Pancreas (tissue), 10 donors: ENCODE data around the gene HTR6. TPM values are rescaled to one million over a fixed set of nuclear protein-coding genes. Genes with fewer than 3 reads are reported as not detected.
A peak's percentile ranks its signal among the peaks of the same experiment; 100 is the strongest.

Source experiments
- ATAC-seq, 4 donors: fragments of 200-7000 bp; cut with Tn5 transposase; one replicate each; pipeline versions ENCODE4 v1.8.0 to v1.9.1; 2020; ENCODE audit warnings: mild to moderate bottlenecking in 4 of 4, moderate library complexity in 4 of 4
- DNase-seq, 6 donors: peaks; one replicate each; pipeline ENCODE4 v3.0.0-alpha.2; 2020
- FAIRE-seq: peaks from 2 replicates; lab custom pipeline; 2012; peaks lifted over from hg19 to GRCh38; lab: Jason Lieb, UNC
- H3K27ac ChIP-seq, 4 donors: fragments of 200-600 bp; sonication (generic); 1 replicate in 3 of 4; 2 replicates in 1 of 4; pipeline versions ENCODE4 v1.5.0 to v1.8.0; 2020
- H3K27me3 ChIP-seq, 4 donors: fragments of 200-600 bp; one replicate each; pipeline ENCODE4 v1.8.0; 2021
- H3K36me3 ChIP-seq, 3 donors: fragments of 200-600 bp; sonication (generic) in 1 of 3; one replicate each; pipeline versions ENCODE4 v1.5.0 to v1.8.0; 2020 to 2021
- H3K4me1 ChIP-seq, 3 donors: fragments of 200-600 bp; one replicate each; pipeline ENCODE4 v1.8.0; 2021
- H3K4me3 ChIP-seq, 4 donors: fragments of 200-600 bp; sonication (generic) in 2 of 4; one replicate each; pipeline versions ENCODE4 v1.5.0 to v1.8.0; 2020 to 2021
- H3K9me3 ChIP-seq, 4 donors: fragments of 200-600 bp; one replicate each; pipeline ENCODE4 v1.8.0; 2021
- CTCF ChIP-seq, 4 donors: fragments of 200-600 bp; sonication (generic) in 3 of 4; IDR thresholded peaks; one replicate each; pipeline versions ENCODE4 v1.5.0 to v1.8.0; 2021; ENCODE audit warnings: antibody characterized with exemption in 4 of 4
- WGBS, 2 donors: extraction: QIAGEN DNeasy Blood & Tissue Kit; methylation state at CpG; one replicate each; pipeline ENCODE4 v1.1.7; 2013; 5-methylcytosine and 5-hydroxymethylcytosine counted together
- intact Hi-C, 3 donors: fragments of 100-400 bp; cut with DNase I; formaldehyde crosslinking; loops; one replicate each; pipeline versions ENCODE4 v1.11.1 to v1.14.2; 2022
- polyA plus RNA-seq, 2 donors: library from polyadenylated mRNA; stranded (reverse); fragments of 200-250 nt; gene quantifications; one replicate each; pipeline ENCODE4 v1.2.3, GENCODE V29; 2013
- total RNA-seq, 6 donors: library from RNA; stranded (reverse); fragmentation: NEBNext Ultra II Directional in 4 of 6; extraction: Animal tissue kit (Norgen Biotek cat#: 25700) in 4 of 6; gene quantifications; one replicate each; pipeline versions ENCODE4 v1.2.1 to v1.2.4, GENCODE V29; 2021 to 2023
- donor health status: healthy with polysubstance abuse.
- donor health status: DM: no; HTN: no; CAD: no; lungs with moderate emphysema.
- donor health status: DM: no; HTN: no; CAD: no.
- donor health status: control.
- donor health status: control.
- donor health status: Bipolar disorder and iron deficiency.
- donor health status: DM: yes; HTN: yes; CAD: no.
- donor health status: DM: no; HTN: no; CAD: no.
- donor health status: DM: no; HTN: no; CAD: no.
- donor health status: DM: yes; HTN: yes; CAD: no.

The HTR6 gene
- total and polyA plus RNA-seq, 8 donors = not detected

DNA sequence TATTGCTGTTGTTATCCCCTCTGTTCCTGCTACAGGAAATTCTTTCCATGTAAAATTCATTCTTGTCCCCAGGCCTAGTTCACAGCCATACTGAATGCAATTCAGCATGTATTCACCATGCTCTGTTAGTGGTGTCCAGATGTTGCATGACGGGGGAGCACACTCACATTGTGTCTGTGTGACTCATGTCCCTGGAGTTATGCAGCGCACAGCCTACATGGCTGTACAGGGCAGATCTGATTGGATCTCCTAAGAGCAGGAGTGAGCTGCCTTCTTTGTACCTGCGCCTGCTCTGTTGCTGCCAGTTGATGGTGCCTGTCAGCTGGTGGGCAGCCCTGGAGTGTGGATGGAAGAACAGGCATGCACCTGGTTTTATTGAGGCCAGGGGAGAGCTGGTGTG, 17.6 kb downstream of the HTR6 start:
- Histone ChIP-seq H3K27ac (no peak overlapping the region), H3K4me3 (no peak overlapping the region), H3K9me3 (no peaks in the 10 kb centered on the region), H3K4me1 (no peaks in the 10 kb centered on the region), H3K36me3 (no peaks in the 10 kb centered on the region), H3K27me3 (no peaks in the 10 kb centered on the region)
- 92 to 94% methylated on average over 3 of the region's 3 CpGs for WGBS, 2 donors
- ATAC-seq = peak in 2 of 4 donors; percentile 21 to 28
- no peak for TF ChIP-seq CTCF (IDR thresholded peaks at IDR 0.05)
- intact Hi-C loops = no loop called here
- no peak for FAIRE-seq
- DNase-seq = no peak

- WGBS, 2 donors = 79 to 84% methylated on average over 6 to 7 of the region's 7 CpGs
- no peaks in the 10 kb centered on the region for H3K4me1 ChIP-seq
- no peaks in the 10 kb centered on the region for H3K27me3 ChIP-seq
- no peaks in the 10 kb centered on the region for H3K9me3 ChIP-seq
- TF ChIP-seq CTCF (IDR thresholded peaks at IDR 0.05) = no peak
- intact Hi-C loops = no loop called here
- no peak overlapping the region for H3K27ac ChIP-seq
- H3K4me3 ChIP-seq = no peak overlapping the region
- no peak for DNase-seq
- H3K36me3 ChIP-seq = no peaks in the 10 kb centered on the region
- ATAC-seq = no peak
- no peak for FAIRE-seq
Observed at GRCh38 chr1:19682901-19683300, 18.2 kb downstream of the HTR6 start.

- DNase-seq (no peak), FAIRE-seq (no peak), ATAC-seq (no peak)
- no peak for TF ChIP-seq CTCF (IDR thresholded peaks at IDR 0.05)
- no peaks in the 10 kb centered on the region for H3K9me3 ChIP-seq
- intact Hi-C loops = no loop called here
- no peak overlapping the region for H3K27ac ChIP-seq
- 88 to 95% methylated on average over 8 of the region's 8 CpGs for WGBS, 2 donors
- no peaks in the 10 kb centered on the region for H3K4me1 ChIP-seq
- H3K36me3 ChIP-seq = no peaks in the 10 kb centered on the region
- no peaks in the 10 kb centered on the region for H3K27me3 ChIP-seq
- H3K4me3 ChIP-seq = no peak overlapping the region
Observed at GRCh38 chr1:19683351-19683750, 18.7 kb downstream of the HTR6 start.

- no peak overlapping the region for H3K27ac ChIP-seq
- no peak for DNase-seq
- H3K27me3 ChIP-seq = no peaks in the 10 kb centered on the region
- no peaks in the 10 kb centered on the region for H3K9me3 ChIP-seq
- TF ChIP-seq CTCF (IDR thresholded peaks at IDR 0.05) = no peak
- H3K36me3 ChIP-seq = no peaks in the 10 kb centered on the region
- no peak overlapping the region for H3K4me3 ChIP-seq
- intact Hi-C loops = no loop called here
- 87 to 88% methylated on average over 2 of the region's 2 CpGs for WGBS, 2 donors
- H3K4me1 ChIP-seq = no peaks in the 10 kb centered on the region
- no peak for FAIRE-seq
- ATAC-seq = no peak
Observed at GRCh38 chr1:19684677-19685076, 20.0 kb downstream of the HTR6 start.

DNA sequence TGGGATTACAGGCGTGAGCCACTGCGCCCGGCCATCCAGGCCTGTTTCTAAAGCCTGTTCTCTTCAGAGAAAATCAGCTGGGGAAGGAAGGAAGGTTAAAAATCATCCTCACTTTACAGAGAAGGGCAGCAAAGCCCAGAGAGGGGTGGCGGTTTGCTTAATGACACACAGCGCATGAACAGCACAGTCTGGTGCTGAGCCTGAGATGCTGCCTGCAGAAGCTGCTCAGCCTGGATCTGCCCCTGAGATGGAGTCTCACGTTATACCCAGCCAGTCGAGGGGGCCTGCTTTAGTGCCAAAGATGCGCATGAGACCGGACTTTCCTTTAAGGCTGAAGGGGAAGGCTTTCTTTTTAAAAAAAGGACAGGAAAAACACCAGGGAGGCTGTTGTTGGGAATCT, 21.3 kb downstream of the HTR6 start:
- ATAC-seq (no peak), DNase-seq (no peak), FAIRE-seq (no peak)
- H3K4me1 ChIP-seq = no peaks in the 10 kb centered on the region
- TF ChIP-seq CTCF (IDR thresholded peaks at IDR 0.05) = no peak
- H3K36me3 ChIP-seq = no peaks in the 10 kb centered on the region
- no peaks in the 10 kb centered on the region for H3K9me3 ChIP-seq
- no peak overlapping the region for H3K27ac ChIP-seq
- 89 to 93% methylated on average over 9 of the region's 9 CpGs for WGBS, 2 donors
- H3K4me3 ChIP-seq = no peak overlapping the region
- intact Hi-C loops = no loop called here
- no peaks in the 10 kb centered on the region for H3K27me3 ChIP-seq
